Measurements from ENCODE around the gene MRPL54.
A peak's percentile ranks its signal among the peaks of the same experiment; 100 is the strongest.

Gene MRPL54

GRCh38 chr19:3783660-3784584, 21.4 kb downstream of the MRPL54 start:
- Histone ChIP-seq H3K36me3 (ENCODE audit: insufficient read depth, low read length) (peaks cover 5% of the 10 kb centered on the region; the same call in 1 of the 2 replicates), H3K4me1 (ENCODE audit: insufficient read depth, low read length, poor library complexity, severe bottlenecking) (peaks cover 9% of the 10 kb centered on the region), H4K20me1 (ENCODE audit: insufficient read depth, low read length, poor library complexity, severe bottlenecking) (no peaks in the 10 kb centered on the region), H3F3A (ENCODE audit: low read depth) (no peaks in the 10 kb centered on the region), H3K79me2 (ENCODE audit: insufficient read depth, low read length) (peaks cover 15% of the 10 kb centered on the region), H3K9ac (ENCODE audit: low read depth, low read length, poor library complexity, severe bottlenecking) (no peak overlapping the region), H3K4me3 (ENCODE audit: low read length, poor library complexity, severe bottlenecking) (peak overlapping the region; percentile 83), H3K4me2 (ENCODE audit: low read depth, low read length, poor library complexity, severe bottlenecking) (peak overlapping the region; percentile 91), H3K27me3 (ENCODE audit: insufficient read depth, low read length, poor library complexity, severe bottlenecking) (peaks cover 4% of the 10 kb centered on the region), H2AFZ (ENCODE audit: low read length) (no peak overlapping the region), H3K9me2 (replicated peaks; ENCODE audit: low read depth, low read length) (no peaks in the 10 kb centered on the region), H3K9me3 (ENCODE audit: insufficient read depth, low read depth, low read length) (no peaks in the 10 kb centered on the region; the same call in 1 of the 2 replicates)
- peak; percentile 76 for TF ChIP-seq CTCF (conservative IDR thresholded peaks at IDR 0.05; ENCODE audit: low read length)
- TF ChIP-seq EZH2phosphoT487 (IDR thresholded peaks at IDR 0.05; ENCODE audit: borderline replicate concordance) = no peak

GRCh38 chr19:3784607-3785450, 22.3 kb downstream of the MRPL54 start:
- H3K79me2 ChIP-seq (ENCODE audit: insufficient read depth, low read length) = peaks cover 15% of the 10 kb centered on the region
- H3K4me2 ChIP-seq (ENCODE audit: low read depth, low read length, poor library complexity, severe bottlenecking) = peak overlapping the region; percentile 91
- peak overlapping the region; percentile 99; the same call in 1 of the 2 replicates for H2AFZ ChIP-seq (ENCODE audit: low read length)
- TF ChIP-seq CTCF (conservative IDR thresholded peaks at IDR 0.05; ENCODE audit: low read length) = 0 out of 2 replicates have a peak, but pooled peaks have one; percentile 21
- no peak for TF ChIP-seq EZH2phosphoT487 (IDR thresholded peaks at IDR 0.05; ENCODE audit: borderline replicate concordance)
- no peaks in the 10 kb centered on the region; the same call in 1 of the 2 replicates for H3K9me3 ChIP-seq (ENCODE audit: insufficient read depth, low read depth, low read length)
- peak overlapping the region; percentile 83 for H3K4me3 ChIP-seq (ENCODE audit: low read length, poor library complexity, severe bottlenecking)
- peaks cover 5% of the 10 kb centered on the region; the same call in 1 of the 2 replicates for H3K36me3 ChIP-seq (ENCODE audit: insufficient read depth, low read length)
- H3K9me2 ChIP-seq (replicated peaks; ENCODE audit: low read depth, low read length) = no peaks in the 10 kb centered on the region
- peaks cover 4% of the 10 kb centered on the region for H3K27me3 ChIP-seq (ENCODE audit: insufficient read depth, low read length, poor library complexity, severe bottlenecking)
- H4K20me1 ChIP-seq (ENCODE audit: insufficient read depth, low read length, poor library complexity, severe bottlenecking) = no peaks in the 10 kb centered on the region
- H3K4me1 ChIP-seq (ENCODE audit: insufficient read depth, low read length, poor library complexity, severe bottlenecking) = peaks cover 9% of the 10 kb centered on the region
- H3F3A ChIP-seq (ENCODE audit: low read depth) = no peaks in the 10 kb centered on the region
- H3K9ac ChIP-seq (ENCODE audit: low read depth, low read length, poor library complexity, severe bottlenecking) = peak overlapping the region; percentile 94

DNA sequence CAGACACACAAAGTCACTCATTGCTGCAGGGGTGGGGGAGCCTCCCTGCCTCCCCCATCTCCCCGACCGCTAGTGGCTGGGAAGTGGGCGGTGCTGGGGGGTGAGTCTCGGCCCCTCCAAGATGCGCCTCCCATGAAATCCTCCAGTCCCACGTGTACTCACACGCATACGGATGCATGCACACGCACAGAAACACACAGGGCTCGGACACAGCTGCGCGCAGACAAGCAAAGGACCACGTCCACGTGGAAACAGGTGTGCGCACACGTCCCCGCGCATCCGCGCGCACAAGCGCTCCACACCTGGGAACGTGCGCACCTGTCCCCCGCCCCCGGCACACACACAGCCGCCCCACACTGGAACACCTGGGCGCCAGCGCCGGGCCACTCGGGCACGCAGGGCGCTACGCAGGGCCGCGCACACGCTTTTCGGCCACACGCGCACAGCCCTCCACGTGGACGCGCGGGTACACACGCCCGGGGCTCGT, 23.0 kb downstream of the MRPL54 start:
- H2AFZ ChIP-seq (ENCODE audit: low read length) = peak overlapping the region; percentile 99
- H4K20me1 ChIP-seq (ENCODE audit: insufficient read depth, low read length, poor library complexity, severe bottlenecking) = no peaks in the 10 kb centered on the region
- H3K79me2 ChIP-seq (ENCODE audit: insufficient read depth, low read length) = peaks cover 15% of the 10 kb centered on the region
- TF ChIP-seq CTCF (conservative IDR thresholded peaks at IDR 0.05; ENCODE audit: low read length) = no peak
- TF ChIP-seq EZH2phosphoT487 (IDR thresholded peaks at IDR 0.05; ENCODE audit: borderline replicate concordance) = no peak
- peak overlapping the region; percentile 94 for H3K9ac ChIP-seq (ENCODE audit: low read depth, low read length, poor library complexity, severe bottlenecking)
- peaks cover 9% of the 10 kb centered on the region for H3K4me1 ChIP-seq (ENCODE audit: insufficient read depth, low read length, poor library complexity, severe bottlenecking)
- H3F3A ChIP-seq (ENCODE audit: low read depth) = no peaks in the 10 kb centered on the region
- peaks cover 5% of the 10 kb centered on the region; the same call in 1 of the 2 replicates for H3K36me3 ChIP-seq (ENCODE audit: insufficient read depth, low read length)
- no peaks in the 10 kb centered on the region for H3K9me2 ChIP-seq (replicated peaks; ENCODE audit: low read depth, low read length)
- H3K27me3 ChIP-seq (ENCODE audit: insufficient read depth, low read length, poor library complexity, severe bottlenecking) = peaks cover 4% of the 10 kb centered on the region
- H3K9me3 ChIP-seq (ENCODE audit: insufficient read depth, low read depth, low read length) = no peaks in the 10 kb centered on the region; the same call in 1 of the 2 replicates
- peak overlapping the region; percentile 83 for H3K4me3 ChIP-seq (ENCODE audit: low read length, poor library complexity, severe bottlenecking)
- peak overlapping the region; percentile 91 for H3K4me2 ChIP-seq (ENCODE audit: low read depth, low read length, poor library complexity, severe bottlenecking)

Data from Loucy (cell line).